Measurements from ENCODE around the gene NUTM2D.
"Not testable (repeated sequence)": the region's sequence is repeated elsewhere in the genome, so short reads cannot be mapped to it uniquely, and the experiment has no call there.

Gene NUTM2D

GRCh38 chr10:87398436-87398835 is 40.9 kb downstream of the NUTM2D start:
- H3K4me3 ChIP-seq (ENCODE audit: low read depth, low read length); DNase-seq; H3K36me3 ChIP-seq: not testable (repeated sequence)

DNA sequence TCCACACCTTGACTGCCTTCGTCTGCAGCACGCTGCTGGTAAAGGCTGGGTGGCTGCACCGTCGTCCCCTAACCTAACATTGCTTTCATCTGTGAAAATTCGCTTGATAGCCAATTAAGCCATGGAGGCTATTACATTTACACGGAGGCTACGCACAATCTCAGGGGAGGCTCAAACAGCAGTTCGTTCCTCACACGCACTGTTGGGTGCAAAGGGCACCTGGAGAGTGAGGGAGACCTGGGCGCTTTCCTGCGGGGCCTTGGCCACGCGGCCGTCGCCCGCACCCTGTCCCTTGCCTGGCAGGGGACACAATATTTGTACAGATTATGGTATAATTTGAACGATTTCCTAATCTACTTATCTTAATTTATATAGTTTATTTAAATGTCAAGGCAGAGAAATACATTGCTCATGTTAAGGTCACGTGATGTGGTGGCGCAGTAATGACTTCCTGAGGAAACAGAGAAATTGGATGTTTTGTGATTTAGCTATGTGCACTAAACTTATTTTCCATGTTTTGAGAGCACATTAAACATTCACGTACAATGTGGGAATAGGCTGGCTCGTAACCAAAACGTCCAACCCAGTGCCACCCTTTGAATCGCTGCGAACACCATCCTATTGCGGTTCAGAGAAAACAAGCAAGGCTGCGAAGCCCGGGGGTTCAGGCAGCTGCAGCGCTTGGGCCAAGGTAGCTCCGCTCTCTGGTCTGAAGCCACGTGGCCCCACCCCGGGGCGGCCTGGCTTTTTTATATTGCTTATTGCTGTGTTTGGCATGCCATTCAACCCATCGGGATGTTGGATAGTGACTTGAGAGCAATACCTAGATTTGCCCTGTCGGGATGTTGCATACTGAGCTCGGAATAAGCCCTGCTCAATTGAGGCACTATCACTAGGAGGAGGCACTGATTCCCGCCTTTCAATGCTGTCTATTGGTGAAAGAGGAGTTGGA is 50.2 kb downstream of the NUTM2D start:
- H3K27me3 ChIP-seq (ENCODE audit: insufficient read depth, low read depth, severe bottlenecking); H3K9me3 ChIP-seq (ENCODE audit: severe bottlenecking); H3K36me3 ChIP-seq; H3K27ac ChIP-seq; H3K4me3 ChIP-seq (ENCODE audit: low read depth, low read length); DNase-seq: not testable (repeated sequence)

More at GRCh38 chr10:87398436-87398835, 40.9 kb downstream of the NUTM2D start:
- not testable (repeated sequence) for H3K27ac ChIP-seq; H3K9me3 ChIP-seq (ENCODE audit: severe bottlenecking); H3K27me3 ChIP-seq (ENCODE audit: insufficient read depth, low read depth, severe bottlenecking)

DNA sequence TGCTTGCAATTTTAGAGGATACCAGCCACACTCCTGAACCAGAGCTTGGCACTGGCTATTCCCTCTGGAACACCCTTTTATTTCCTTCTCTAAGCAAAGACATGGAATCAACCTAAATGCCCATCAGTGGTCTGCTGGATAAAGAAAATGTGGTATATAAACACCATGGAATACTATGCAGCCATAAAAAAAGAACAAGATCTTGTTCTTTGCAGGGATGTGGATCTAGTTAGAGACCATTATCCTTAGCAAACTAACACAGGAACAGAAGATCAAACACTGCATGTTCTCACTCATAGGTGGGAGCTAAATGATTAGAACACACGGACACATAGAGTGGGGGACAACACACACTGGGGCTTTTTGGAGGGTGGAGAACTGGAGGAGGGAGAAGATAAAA is 56.4 kb downstream of the NUTM2D start:
- not testable (repeated sequence) for H3K27me3 ChIP-seq (ENCODE audit: insufficient read depth, low read depth, severe bottlenecking); H3K36me3 ChIP-seq; H3K27ac ChIP-seq; DNase-seq; H3K4me3 ChIP-seq (ENCODE audit: low read depth, low read length); H3K9me3 ChIP-seq (ENCODE audit: severe bottlenecking)

Data from WERI-Rb-1 (cell line).